HepG2 (cell line): ENCODE results near the gene HOMEZ. TPM values are rescaled to one million over a fixed set of nuclear protein-coding genes. Genes with fewer than 3 reads are reported as not detected.

ENCODE experiments used
- CREBL2 ChIP-seq: sonication (generic); formaldehyde crosslinking; IDR thresholded peaks from 2 replicates; pipeline ENCODE4 v1.8.1; 2023; ENCODE audit warnings: missing genetic modification reagents, mild to moderate bottlenecking, borderline replicate concordance
- HNF1A ChIP-seq, 2 experiments: sonication (generic) in 1 of 2; formaldehyde crosslinking in 1 of 2; IDR thresholded peaks; 2 replicates each; pipeline versions ENCODE4 v1.4.0 to v1.6.1; 2016 to 2020; ENCODE audit warnings: borderline replicate concordance in 1 of 2, low read depth in 1 of 2, mild to moderate bottlenecking in 1 of 2, missing genetic modification reagents in 1 of 2
- KDM1A ChIP-seq: IDR thresholded peaks from 2 replicates; pipeline ENCODE4 v1.6.1; 2016; ENCODE audit warnings: missing compliant biosample characterization
- MTF2 ChIP-seq: sonication (generic); formaldehyde crosslinking; IDR thresholded peaks from 2 replicates; pipeline ENCODE4 v1.5.0; 2020; ENCODE audit warnings: missing genetic modification reagents, borderline replicate concordance
- NFE2 ChIP-seq: sonication (generic); formaldehyde crosslinking; IDR thresholded peaks from 2 replicates; pipeline ENCODE4 v1.4.0; 2020; ENCODE audit warnings: missing genetic modification reagents
- POLR2AphosphoS2 ChIP-seq: IDR thresholded peaks from 2 replicates; pipeline ENCODE4 v1.6.1; 2011; ENCODE audit warnings: low read depth, low read length, improper control_type of control experiment
- SNAPC4 ChIP-seq: sonication (generic); formaldehyde crosslinking; IDR thresholded peaks from 2 replicates; pipeline ENCODE4 v1.4.0; 2020; ENCODE audit warnings: mild to moderate bottlenecking, missing genetic modification reagents
- ZNF264 ChIP-seq: sonication (generic); formaldehyde crosslinking; IDR thresholded peaks from 2 replicates; pipeline ENCODE4 v1.4.0; 2020; ENCODE audit warnings: missing genetic modification reagents
- ZNF607 ChIP-seq: sonication (generic); formaldehyde crosslinking; IDR thresholded peaks from 2 replicates; pipeline ENCODE4 v1.5.1; 2020; ENCODE audit warnings: missing genetic modification reagents, mild to moderate bottlenecking, borderline replicate concordance
- ZNF839 ChIP-seq: sonication (generic); formaldehyde crosslinking; IDR thresholded peaks from 2 replicates; pipeline ENCODE4 v1.4.0; 2020; ENCODE audit warnings: missing genetic modification reagents, mild to moderate bottlenecking, borderline replicate concordance
- polyA plus RNA-seq, 8 experiments: library from polyadenylated mRNA; depleted of rRNA in 3 of 8; stranded (reverse) in 7 of 8; unstranded in 1 of 8; fragments of >200 nt; fragmentation: Illumina TruSeq in 4 of 8; extraction: Trizol in 4 of 8; gene quantifications; 2 replicates each; pipeline versions ENCODE4 v1.2.1 to v1.2.3, GENCODE V29; 2011 to 2016; ENCODE audit warnings: low read depth in 4 of 8, missing spikeins in 1 of 8, mixed read lengths in 1 of 8; ENCODE audit not compliant: insufficient read depth in 1 of 8
- total RNA-seq, 5 experiments: library from RNA; depleted of rRNA; stranded (reverse); fragments of >200 nt; fragmentation: Illumina TruSeq; extraction: Trizol; gene quantifications; 2 replicates each; pipeline ENCODE4 v1.2.3, GENCODE V29; 2016; ENCODE audit warnings: low read depth in 1 of 5
- TF ChIP-seq, protein P1 (sequence below): sonication (generic); formaldehyde crosslinking; IDR thresholded peaks from 2 replicates; pipeline ENCODE4 v1.8.0; 2023; ENCODE audit warnings: mild to moderate bottlenecking, missing genetic modification reagents
- TF ChIP-seq, protein P2 (sequence below): sonication (generic); formaldehyde crosslinking; IDR thresholded peaks from 2 replicates; pipeline ENCODE4 v1.4.0; 2020; ENCODE audit warnings: missing genetic modification reagents
- TF ChIP-seq, protein P3 (sequence below): IDR thresholded peaks from 2 replicates; pipeline ENCODE4 v1.6.1; 2016; ENCODE audit warnings: low read depth, control low read depth

The HOMEZ gene
- total and polyA plus RNA-seq, 2 of the 13 experiments (the other 11 are each of a cell fraction or from before 2014, with no cell fraction given) = 14.5 to 31.8 TPM

DNA sequence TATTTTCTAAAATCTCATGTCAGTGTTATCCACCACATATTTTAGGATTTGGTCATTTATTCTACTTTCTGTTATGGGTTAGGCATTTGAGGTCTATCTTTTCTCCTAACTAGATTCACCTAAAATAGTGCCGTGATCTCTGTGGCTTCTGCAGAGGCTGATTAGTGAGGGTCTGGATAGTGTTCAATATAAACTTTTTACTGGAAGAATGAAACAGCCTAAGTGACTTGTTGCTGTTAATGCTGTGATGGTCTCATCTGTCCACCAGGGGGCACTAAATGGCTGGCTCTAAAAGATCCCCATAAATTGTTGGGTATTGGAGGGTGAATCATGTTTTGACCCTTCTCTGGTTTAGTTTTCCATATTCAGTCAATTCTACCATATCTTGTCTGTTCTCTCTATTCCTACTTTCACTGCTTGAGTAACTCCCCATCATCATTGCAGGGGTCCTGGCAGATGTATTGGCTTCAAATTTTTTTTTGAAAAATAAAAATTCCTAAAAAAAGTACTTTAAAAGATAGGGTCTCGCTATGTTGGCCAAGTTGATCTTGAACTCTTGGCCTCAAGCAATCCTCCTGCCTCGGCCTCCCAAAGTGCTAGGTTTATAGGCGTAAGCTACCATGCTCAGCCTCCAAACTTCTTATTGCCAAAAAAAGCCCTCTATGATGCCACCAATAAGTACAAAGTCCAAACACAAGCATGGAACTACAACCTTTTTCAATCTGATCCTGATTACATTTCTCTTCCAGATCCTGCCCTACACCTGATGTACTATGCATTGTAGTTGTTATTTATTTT, 42.2 kb upstream of the HOMEZ start (continued):
- TF ChIP-seq NFE2 (CRISPR knock-in tag) = no peak
- TF ChIP-seq, protein P1, sequence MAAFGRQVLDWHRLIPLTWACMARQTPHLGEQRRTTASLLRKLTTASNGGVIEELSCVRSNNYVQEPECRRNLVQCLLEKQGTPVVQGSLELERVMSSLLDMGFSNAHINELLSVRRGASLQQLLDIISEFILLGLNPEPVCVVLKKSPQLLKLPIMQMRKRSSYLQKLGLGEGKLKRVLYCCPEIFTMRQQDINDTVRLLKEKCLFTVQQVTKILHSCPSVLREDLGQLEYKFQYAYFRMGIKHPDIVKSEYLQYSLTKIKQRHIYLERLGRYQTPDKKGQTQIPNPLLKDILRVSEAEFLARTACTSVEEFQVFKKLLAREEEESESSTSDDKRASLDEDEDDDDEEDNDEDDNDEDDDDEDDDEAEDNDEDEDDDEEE (CRISPR knock-in tag) = no peak
- no peak for TF ChIP-seq KDM1A
- peak; percentile 54; the same call in 1 of the 2 replicates for TF ChIP-seq ZNF607 (CRISPR knock-in tag)
- TF ChIP-seq ZNF839 (CRISPR knock-in tag) = no peak
- 0 out of 2 replicates have a peak, but pooled peaks have one; percentile 22 for TF ChIP-seq HNF1A (IDR thresholded peaks at IDR 0.05; ENCODE audit: low read depth)
- no peak for TF ChIP-seq HNF1A (CRISPR knock-in tag; IDR thresholded peaks at IDR 0.05; ENCODE audit: borderline replicate concordance)
- 0 out of 2 replicates have a peak, but pooled peaks have one; percentile 79 for TF ChIP-seq CREBL2
- no peak for TF ChIP-seq MTF2 (CRISPR knock-in tag)
- TF ChIP-seq SNAPC4 (CRISPR knock-in tag) = no peak
- TF ChIP-seq, protein P2, sequence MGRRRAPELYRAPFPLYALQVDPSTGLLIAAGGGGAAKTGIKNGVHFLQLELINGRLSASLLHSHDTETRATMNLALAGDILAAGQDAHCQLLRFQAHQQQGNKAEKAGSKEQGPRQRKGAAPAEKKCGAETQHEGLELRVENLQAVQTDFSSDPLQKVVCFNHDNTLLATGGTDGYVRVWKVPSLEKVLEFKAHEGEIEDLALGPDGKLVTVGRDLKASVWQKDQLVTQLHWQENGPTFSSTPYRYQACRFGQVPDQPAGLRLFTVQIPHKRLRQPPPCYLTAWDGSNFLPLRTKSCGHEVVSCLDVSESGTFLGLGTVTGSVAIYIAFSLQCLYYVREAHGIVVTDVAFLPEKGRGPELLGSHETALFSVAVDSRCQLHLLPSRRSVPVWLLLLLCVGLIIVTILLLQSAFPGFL = no peak
- TF ChIP-seq POLR2AphosphoS2 = peak; percentile 66
- TF ChIP-seq ZNF264 (CRISPR knock-in tag) = 0 out of 2 replicates have a peak, but pooled peaks have one; percentile 27
- TF ChIP-seq, protein P3, sequence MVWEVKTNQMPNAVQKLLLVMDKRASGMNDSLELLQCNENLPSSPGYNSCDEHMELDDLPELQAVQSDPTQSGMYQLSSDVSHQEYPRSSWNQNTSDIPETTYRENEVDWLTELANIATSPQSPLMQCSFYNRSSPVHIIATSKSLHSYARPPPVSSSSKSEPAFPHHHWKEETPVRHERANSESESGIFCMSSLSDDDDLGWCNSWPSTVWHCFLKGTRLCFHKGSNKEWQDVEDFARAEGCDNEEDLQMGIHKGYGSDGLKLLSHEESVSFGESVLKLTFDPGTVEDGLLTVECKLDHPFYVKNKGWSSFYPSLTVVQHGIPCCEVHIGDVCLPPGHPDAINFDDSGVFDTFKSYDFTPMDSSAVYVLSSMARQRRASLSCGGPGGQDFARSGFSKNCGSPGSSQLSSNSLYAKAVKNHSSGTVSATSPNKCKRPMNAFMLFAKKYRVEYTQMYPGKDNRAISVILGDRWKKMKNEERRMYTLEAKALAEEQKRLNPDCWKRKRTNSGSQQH = no peak
